WERI-Rb-1 (cell line): ENCODE results near the gene ATP4B.

ENCODE experiments used
- DNase-seq: peaks from one replicate; pipeline ENCODE4 v3.0.0-alpha.2; 2020
- H3K27ac ChIP-seq: fragments of 250-450 bp; sonication (Bioruptor Pico); 2 replicates; pipeline ENCODE4 v1.5.1; 2020; ENCODE audit warnings: mild to moderate bottlenecking, moderate library complexity
- H3K27me3 ChIP-seq: fragments of 250-450 bp; sonication (Bioruptor Pico); 2 replicates; pipeline ENCODE4 v1.5.1; 2021; ENCODE audit warnings: mild to moderate bottlenecking, low read depth, moderate library complexity; ENCODE audit not compliant: insufficient read depth, severe bottlenecking
- H3K36me3 ChIP-seq: fragments of 250-450 bp; sonication (Bioruptor Pico); 2 replicates; pipeline ENCODE4 v1.5.1; 2020; ENCODE audit warnings: mild to moderate bottlenecking, moderate library complexity
- H3K4me3 ChIP-seq: 2 replicates; pipeline ENCODE4 v1.5.1; 2011; ENCODE audit warnings: low read depth, mild to moderate bottlenecking, control low read depth, low read length
- H3K9me3 ChIP-seq: fragments of 250-450 bp; sonication (Bioruptor Pico); 2 replicates; pipeline ENCODE4 v1.5.1; 2021; ENCODE audit warnings: mild to moderate bottlenecking, moderate library complexity; ENCODE audit not compliant: severe bottlenecking
- TF ChIP-seq, protein P1 (sequence below): IDR thresholded peaks from 2 replicates; pipeline ENCODE4 v1.5.1; 2011; ENCODE audit warnings: low read depth, mild to moderate bottlenecking, control low read depth, inconsistent platforms, low read length

Gene ATP4B

DNA sequence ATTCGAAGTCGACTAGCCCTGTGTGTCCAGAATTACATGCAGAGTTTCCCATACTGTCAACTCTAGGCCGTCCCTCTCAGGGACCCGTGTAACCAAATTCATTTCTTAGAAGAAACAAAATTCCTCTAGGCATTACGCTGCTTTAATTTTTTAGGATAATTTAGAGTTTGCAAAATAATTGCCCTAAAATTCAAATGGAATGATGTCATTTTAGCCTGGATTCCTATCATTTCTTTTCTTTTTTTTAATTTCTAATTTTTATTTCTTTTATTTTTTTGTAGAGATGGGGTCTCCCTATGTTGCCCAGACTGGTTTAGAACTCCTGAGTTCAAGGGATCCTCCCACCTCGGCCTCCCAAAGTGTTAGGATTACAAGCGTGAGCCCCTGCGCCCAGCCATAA lies 1.3 kb upstream of the ATP4B start:
- Histone ChIP-seq H3K4me3 (no peak overlapping the region), H3K9me3 (peaks cover 8% of the 10 kb centered on the region), H3K27me3 (no peaks in the 10 kb centered on the region), H3K36me3 (no peaks in the 10 kb centered on the region), H3K27ac (no peak overlapping the region)
- no peak for DNase-seq
- TF ChIP-seq, protein P1, sequence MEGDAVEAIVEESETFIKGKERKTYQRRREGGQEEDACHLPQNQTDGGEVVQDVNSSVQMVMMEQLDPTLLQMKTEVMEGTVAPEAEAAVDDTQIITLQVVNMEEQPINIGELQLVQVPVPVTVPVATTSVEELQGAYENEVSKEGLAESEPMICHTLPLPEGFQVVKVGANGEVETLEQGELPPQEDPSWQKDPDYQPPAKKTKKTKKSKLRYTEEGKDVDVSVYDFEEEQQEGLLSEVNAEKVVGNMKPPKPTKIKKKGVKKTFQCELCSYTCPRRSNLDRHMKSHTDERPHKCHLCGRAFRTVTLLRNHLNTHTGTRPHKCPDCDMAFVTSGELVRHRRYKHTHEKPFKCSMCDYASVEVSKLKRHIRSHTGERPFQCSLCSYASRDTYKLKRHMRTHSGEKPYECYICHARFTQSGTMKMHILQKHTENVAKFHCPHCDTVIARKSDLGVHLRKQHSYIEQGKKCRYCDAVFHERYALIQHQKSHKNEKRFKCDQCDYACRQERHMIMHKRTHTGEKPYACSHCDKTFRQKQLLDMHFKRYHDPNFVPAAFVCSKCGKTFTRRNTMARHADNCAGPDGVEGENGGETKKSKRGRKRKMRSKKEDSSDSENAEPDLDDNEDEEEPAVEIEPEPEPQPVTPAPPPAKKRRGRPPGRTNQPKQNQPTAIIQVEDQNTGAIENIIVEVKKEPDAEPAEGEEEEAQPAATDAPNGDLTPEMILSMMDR: no peak

DNA sequence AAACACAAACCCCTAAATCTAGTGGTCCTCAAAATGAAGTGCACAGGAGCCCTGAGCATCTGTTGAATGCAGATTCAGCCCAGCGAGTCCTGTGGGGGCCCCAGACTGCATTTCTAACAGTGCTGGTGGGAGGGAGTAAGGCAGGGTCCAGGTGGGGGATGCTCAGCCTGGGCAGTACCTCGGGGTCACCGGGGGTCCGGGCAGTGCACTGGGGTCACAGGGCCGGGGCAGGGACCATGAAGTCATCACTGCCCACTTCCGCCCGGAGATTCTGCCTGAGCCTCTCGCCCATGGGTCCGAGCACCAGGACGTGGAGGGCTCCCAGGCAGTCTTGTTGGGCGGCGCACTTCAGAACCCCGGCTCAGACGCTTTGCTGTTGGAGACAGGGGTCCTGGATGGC lies 838 bp upstream of the ATP4B start:
- Histone ChIP-seq H3K27me3 (no peaks in the 10 kb centered on the region), H3K27ac (no peak overlapping the region), H3K36me3 (no peaks in the 10 kb centered on the region), H3K9me3 (peaks cover 8% of the 10 kb centered on the region), H3K4me3 (no peak overlapping the region)
- peak; percentile 11 for DNase-seq
- TF ChIP-seq, protein P1: no peak

DNA sequence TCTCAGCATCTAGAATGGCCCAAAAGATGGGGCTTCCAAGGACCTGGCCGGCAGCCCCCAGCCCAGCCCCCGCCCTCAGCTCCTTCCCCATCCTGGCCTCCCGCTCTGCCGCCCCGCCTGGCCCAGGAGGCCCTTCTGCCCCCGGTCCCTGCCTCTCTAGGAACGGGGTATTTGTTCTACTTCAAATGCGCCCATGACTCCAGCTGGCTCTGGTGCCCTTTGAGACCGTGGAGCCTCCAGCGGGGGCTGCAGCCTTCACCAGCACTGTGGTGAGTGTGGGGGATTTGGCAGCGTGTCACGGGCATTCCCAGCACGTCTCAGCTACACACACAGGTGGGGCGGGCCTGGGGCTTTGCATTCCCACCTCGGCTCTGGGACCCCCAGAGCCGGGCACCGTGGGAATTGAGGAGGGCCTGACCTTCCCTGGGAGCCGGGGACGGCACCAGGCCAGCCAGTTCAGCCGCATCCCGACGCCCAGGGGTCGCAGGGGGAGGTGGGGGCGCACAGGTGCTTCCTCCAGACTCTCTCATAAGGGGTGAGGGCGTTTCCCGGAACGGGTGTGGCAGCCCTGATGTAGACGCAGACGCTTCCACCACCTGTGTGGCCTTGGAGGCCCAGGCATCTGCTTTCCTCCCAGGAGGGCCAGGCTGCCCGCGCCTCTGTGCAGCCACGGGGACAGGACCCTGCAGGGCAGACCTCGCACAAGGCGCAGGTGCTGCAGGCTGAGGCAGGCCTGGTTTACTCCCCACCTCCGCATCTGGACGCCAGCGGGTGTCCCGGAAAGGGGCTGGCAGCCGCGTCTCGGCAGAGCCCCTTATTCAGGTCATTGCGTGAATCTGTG lies 947 bp downstream of the ATP4B start:
- H3K9me3 ChIP-seq: peaks cover 8% of the 10 kb centered on the region
- no peak overlapping the region for H3K4me3 ChIP-seq
- DNase-seq: peak; percentile 11
- H3K36me3 ChIP-seq: no peaks in the 10 kb centered on the region; the same call in 1 of the 2 replicates
- H3K27ac ChIP-seq: no peak overlapping the region
- H3K27me3 ChIP-seq: no peaks in the 10 kb centered on the region
- TF ChIP-seq, protein P1: no peak

DNA sequence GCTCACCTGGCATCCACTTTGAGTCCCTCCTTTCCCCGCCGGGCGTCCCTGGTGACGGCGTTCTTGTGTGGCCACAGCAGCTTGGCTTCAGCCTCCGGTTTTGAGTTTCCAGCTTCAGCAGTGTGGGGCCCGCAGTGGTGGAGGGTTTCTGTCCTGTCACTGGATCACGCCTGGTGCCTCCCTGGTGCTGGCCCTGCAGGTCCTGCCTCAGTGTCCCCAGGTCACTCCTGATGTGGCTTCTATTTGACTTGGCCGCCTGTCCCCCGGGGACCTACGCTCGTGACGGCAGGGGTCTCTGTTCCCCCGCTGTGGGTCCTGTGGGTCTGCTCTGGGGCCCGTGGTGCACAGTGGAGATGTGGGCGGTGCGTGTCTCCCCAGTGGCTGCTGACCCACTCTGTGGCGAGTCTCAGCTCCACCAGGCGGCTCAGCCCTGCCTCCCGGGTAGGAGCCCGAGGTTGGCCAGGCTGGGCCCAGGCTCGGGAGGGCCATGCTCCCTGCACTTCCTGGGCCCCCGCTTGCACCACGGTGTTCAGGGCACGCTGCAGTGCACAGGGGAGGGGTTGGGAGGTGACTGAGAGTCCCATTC lies 1.9 kb downstream of the ATP4B start:
- TF ChIP-seq, protein P1: no peak
- no peak overlapping the region for H3K27ac ChIP-seq
- no peak overlapping the region for H3K4me3 ChIP-seq
- H3K36me3 ChIP-seq: no peaks in the 10 kb centered on the region; the same call in 1 of the 2 replicates
- H3K27me3 ChIP-seq: no peaks in the 10 kb centered on the region
- H3K9me3 ChIP-seq: peaks cover 3% of the 10 kb centered on the region
- peak; percentile 17 for DNase-seq

DNA sequence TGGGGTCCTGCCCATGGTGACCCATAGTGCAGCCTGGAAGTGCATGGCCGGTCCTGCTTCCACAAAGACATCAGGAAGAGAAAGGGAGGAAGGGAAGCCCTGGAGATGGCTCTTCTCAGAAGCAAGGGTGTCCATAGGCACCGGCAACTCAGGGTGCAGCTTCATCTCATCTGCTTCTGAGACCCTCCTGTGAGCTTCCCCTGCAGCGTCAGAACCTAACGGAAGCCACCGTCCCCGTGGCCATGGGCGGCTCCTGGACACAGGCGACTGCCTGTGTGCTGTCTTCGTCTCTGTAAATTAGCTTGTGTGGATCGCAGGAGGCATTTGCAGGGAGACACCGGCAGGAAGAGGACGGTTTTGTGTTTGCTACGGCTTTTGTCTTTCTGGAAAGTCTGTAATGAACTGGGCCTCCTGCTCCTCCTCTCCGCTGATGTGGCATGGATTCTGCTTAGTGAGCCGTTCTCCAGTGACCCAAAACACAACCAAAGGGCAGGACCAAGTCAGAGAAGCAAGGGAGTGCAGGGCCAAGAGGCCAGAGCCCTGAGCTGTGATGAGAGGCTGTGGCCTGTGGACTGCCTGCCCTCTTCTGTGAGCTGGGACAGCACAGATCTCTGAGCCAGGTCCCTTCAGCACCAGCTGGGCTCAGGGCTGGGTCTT lies 2.5 kb downstream of the ATP4B start:
- H3K4me3 ChIP-seq: no peak overlapping the region
- no peaks in the 10 kb centered on the region for H3K27me3 ChIP-seq
- TF ChIP-seq, protein P1: no peak
- no peaks in the 10 kb centered on the region for H3K9me3 ChIP-seq
- no peak overlapping the region for H3K27ac ChIP-seq
- no peaks in the 10 kb centered on the region; the same call in 1 of the 2 replicates for H3K36me3 ChIP-seq
- DNase-seq: no peak
